OCI-LY1 (cell line): ENCODE results near the gene TMC4.

Experiments used
- EZH2 ChIP-seq: fragments of 200-600 bp; sonication (generic), shearing (Covaris generic); IDR thresholded peaks from 2 replicates; pipeline ENCODE4 v1.8.0; 2017; ENCODE audit warnings: borderline replicate concordance, mixed run types, mild to moderate bottlenecking, antibody characterized with exemption, low read length, moderate library complexity, mixed read lengths
- TF ChIP-seq, protein P1 (sequence below): fragments of 200-600 bp; sonication (generic), shearing (Covaris generic); IDR thresholded peaks from 2 replicates; pipeline ENCODE4 v1.5.1; 2017; ENCODE audit warnings: mild to moderate bottlenecking, antibody characterized with exemption, low read length, moderate library complexity, mixed read lengths

DNA sequence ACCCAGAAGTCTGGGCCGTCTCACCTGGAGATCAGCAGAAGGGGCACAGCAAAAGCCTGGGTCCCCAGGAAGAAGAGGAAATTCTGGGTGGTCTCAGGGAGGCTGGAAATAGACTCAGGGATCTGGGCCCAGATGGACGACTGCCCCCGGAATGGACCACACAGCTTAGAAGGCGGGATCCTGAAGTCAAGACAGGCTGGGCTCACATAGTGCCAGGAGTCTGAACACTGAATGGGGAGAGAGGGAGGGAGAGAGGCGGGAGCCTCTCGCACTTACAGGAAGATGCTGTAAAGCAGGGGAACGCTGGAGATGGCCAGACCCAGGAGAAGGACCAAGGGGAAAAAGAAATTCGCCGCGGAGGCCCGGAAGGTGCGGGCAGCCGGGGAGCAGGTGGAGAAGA is 12.1 kb downstream of the TMC4 start:
- TF ChIP-seq, protein P1, sequence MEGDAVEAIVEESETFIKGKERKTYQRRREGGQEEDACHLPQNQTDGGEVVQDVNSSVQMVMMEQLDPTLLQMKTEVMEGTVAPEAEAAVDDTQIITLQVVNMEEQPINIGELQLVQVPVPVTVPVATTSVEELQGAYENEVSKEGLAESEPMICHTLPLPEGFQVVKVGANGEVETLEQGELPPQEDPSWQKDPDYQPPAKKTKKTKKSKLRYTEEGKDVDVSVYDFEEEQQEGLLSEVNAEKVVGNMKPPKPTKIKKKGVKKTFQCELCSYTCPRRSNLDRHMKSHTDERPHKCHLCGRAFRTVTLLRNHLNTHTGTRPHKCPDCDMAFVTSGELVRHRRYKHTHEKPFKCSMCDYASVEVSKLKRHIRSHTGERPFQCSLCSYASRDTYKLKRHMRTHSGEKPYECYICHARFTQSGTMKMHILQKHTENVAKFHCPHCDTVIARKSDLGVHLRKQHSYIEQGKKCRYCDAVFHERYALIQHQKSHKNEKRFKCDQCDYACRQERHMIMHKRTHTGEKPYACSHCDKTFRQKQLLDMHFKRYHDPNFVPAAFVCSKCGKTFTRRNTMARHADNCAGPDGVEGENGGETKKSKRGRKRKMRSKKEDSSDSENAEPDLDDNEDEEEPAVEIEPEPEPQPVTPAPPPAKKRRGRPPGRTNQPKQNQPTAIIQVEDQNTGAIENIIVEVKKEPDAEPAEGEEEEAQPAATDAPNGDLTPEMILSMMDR = no peak
- TF ChIP-seq EZH2 = no peak
